ENCODE measurements around the gene ECM1. TPM values are rescaled to one million over a fixed set of nuclear protein-coding genes. Genes with fewer than 3 reads are reported as not detected.
A peak's percentile ranks its signal among the peaks of the same experiment; 100 is the strongest.

The ECM1 gene
- total RNA-seq, 2 donors from 2014 or later, result 6.3 to 10.5 TPM

DNA sequence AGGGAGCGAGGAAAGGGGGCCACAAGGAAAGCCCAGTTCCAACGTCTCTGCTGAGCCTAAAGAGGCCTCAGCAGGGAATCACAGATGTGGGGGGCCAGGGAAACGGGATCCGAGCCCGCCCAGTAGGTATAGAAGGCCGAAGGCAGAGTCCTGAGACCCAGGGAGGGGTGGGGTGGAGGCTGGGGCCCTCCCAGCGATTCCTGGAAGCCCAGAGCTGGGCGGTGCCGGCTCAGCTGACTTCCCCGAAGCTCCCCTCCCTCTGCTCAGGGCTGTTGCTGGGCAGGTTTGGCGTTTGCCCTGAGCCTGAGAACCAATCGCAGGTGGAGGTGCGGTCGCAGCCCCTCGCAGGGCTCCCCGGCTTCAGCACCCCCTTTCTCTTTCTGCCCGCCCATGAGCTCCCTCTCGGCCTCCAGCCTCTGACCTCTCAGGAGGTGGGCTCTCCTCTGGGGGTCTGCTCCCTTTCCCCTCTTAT lies 54.1 kb downstream of the ECM1 start:
- no peaks in the 10 kb centered on the region for H3K9me3 ChIP-seq
- H3K36me3 ChIP-seq, result no peaks in the 10 kb centered on the region
- DNase-seq, result peak; percentile 96
- peak overlapping the region; percentile 42 for H3K4me3 ChIP-seq
- intact Hi-C loops (cut with DNase I), result loop anchor here (2.0 to 10.0 kb wide), 2 partner anchors 59 to 363 kb away; partner anchors contain the start of gene SETDB1
- H3K4me1 ChIP-seq, result peaks cover 41% of the 10 kb centered on the region
- no peaks in the 10 kb centered on the region for H3K27me3 ChIP-seq
- H3K9ac ChIP-seq (ENCODE audit: low read depth in 2 of 2, low read length in 2 of 2), result peak overlapping the region; percentile 93 to 98
- TF ChIP-seq, protein P1, sequence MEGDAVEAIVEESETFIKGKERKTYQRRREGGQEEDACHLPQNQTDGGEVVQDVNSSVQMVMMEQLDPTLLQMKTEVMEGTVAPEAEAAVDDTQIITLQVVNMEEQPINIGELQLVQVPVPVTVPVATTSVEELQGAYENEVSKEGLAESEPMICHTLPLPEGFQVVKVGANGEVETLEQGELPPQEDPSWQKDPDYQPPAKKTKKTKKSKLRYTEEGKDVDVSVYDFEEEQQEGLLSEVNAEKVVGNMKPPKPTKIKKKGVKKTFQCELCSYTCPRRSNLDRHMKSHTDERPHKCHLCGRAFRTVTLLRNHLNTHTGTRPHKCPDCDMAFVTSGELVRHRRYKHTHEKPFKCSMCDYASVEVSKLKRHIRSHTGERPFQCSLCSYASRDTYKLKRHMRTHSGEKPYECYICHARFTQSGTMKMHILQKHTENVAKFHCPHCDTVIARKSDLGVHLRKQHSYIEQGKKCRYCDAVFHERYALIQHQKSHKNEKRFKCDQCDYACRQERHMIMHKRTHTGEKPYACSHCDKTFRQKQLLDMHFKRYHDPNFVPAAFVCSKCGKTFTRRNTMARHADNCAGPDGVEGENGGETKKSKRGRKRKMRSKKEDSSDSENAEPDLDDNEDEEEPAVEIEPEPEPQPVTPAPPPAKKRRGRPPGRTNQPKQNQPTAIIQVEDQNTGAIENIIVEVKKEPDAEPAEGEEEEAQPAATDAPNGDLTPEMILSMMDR (IDR thresholded peaks at IDR 0.05), result no peak
- peak overlapping the region; percentile 98 for H3K27ac ChIP-seq

DNA sequence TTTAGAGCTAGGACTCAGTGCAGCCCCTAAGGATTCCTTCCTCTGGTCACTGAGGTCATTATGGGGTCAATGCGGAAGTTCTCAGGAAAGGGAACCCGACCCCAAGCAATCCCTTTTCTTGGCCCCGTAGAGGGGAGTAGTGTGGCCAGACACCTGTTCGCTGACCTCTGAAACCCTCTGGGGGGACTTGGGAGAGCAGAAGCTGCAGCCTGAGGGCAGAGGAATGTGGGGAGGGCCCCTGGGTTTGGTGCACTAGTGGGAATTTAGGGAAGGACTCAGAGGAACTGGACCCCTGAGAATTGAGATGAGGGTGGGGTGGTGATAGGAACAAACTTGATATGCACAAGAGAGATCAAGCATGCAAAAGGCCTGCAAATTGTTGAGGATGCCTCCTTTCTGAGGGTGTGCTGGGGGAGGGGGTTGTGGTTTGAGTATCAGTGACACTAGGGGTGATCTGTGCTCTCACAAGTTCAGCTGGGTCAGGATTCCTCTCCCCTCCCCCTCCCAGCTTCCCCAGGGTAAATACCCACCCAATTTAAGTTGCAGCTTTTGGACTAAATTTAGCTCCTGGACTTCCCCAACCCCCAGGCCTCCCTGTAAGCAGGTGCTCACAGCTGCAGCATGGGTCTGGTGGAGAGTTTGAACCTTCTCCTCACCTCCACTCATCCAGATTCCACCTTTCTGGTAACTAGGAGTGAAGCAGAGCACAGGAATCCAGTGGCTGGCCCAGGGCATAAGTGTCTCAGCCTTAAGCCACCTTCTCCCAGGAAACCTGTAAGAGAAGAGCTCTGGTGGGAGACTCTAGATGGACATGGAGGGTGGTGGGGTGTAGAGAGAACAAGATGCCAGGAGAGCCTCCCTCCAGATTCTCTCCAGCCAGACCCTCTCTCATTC lies 54.8 kb downstream of the ECM1 start:
- Histone ChIP-seq H3K27ac (peak overlapping the region; percentile 98), H3K4me1 (peaks cover 44% of the 10 kb centered on the region), H3K9ac (ENCODE audit: low read depth in 2 of 2, low read length in 2 of 2) (peak overlapping the region; percentile 93 to 98), H3K27me3 (no peaks in the 10 kb centered on the region), H3K4me3 (peak overlapping the region; percentile 42), H3K36me3 (no peaks in the 10 kb centered on the region), H3K9me3 (no peaks in the 10 kb centered on the region)
- intact Hi-C loops (cut with DNase I), result loop anchor here (10.0 kb wide), 1 partner anchor 362 kb away; the partner anchor contains the start of gene SETDB1
- TF ChIP-seq, protein P1 (IDR thresholded peaks at IDR 0.05), result no peak
- peak; percentile 67 for DNase-seq

Small RNA genes lying within 50 kb of the gene (microRNA-seq; reads per million reads assigned to microRNA genes)
- not detected for gene MIR4257
- not detected for gene MIR6878

Other genes with a start within 250 kb of the ECM1 start
- gene APH1A, start 239.1 kb upstream of the ECM1 start, total RNA-seq, result 100 to 1,000 TPM; 180 to 209 TPM
- 1 to 10 TPM; 2.7 to 6.0 TPM for gene C1orf54, start 235.3 kb upstream of the ECM1 start, total RNA-seq
- gene CIART, start 225.6 kb upstream of the ECM1 start, total RNA-seq, result 1 to 10 TPM in 1 of 2 donors, under 1 TPM in 1; 0.69 to 1.6 TPM
- gene MRPS21, start 214.2 kb upstream of the ECM1 start, total RNA-seq, result 10 to 100 TPM; 42.7 to 68.6 TPM
- gene PRPF3, start 186.6 kb upstream of the ECM1 start, total RNA-seq, result 10 to 100 TPM; 43.4 to 47.3 TPM
- 10 to 100 TPM; 27.0 to 28.9 TPM for gene RPRD2, start 144.0 kb upstream of the ECM1 start, total RNA-seq
- 10 to 100 TPM; 19.1 to 30.4 TPM for gene TARS2, start 20.7 kb upstream of the ECM1 start, total RNA-seq
- gene FALEC, start 7.6 kb downstream of the ECM1 start, total RNA-seq, result not detected
- 1 to 10 TPM; 4.9 to 6.3 TPM for gene ADAMTSL4, start 41.3 kb downstream of the ECM1 start, total RNA-seq
- 100 to 1,000 TPM; 151 to 285 TPM for gene MCL1, start 71.5 kb downstream of the ECM1 start, total RNA-seq
- gene ENSA, start 121.5 kb downstream of the ECM1 start, total RNA-seq, result 100 to 1,000 TPM; 199 to 227 TPM
- gene GOLPH3L, start 189.0 kb downstream of the ECM1 start, total RNA-seq, result 100 to 1,000 TPM in 1 of 2 donors, 10 to 100 TPM in 1; 70.0 to 101 TPM
- gene HORMAD1, start 212.8 kb downstream of the ECM1 start, total RNA-seq, result 1 to 10 TPM in 1 of 2 donors, not detected in 1; 1.1 TPM